AG09319 (cell line): Measurements from ENCODE around the gene C1orf159.
"Not testable (repeated sequence)": the region's sequence is repeated elsewhere in the genome, so short reads cannot be mapped to it uniquely, and the experiment has no call there.

Source experiments
- DNase-seq: peaks from one replicate; pipeline ENCODE4 v3.0.0-alpha.2; 2010; ENCODE audit warnings: low read depth; ENCODE audit errors: extremely low read depth
- CTCF ChIP-seq: IDR thresholded peaks from 2 replicates; pipeline ENCODE4 v1.5.1; 2011; ENCODE audit warnings: low read depth, mild to moderate bottlenecking, inconsistent platforms, low read length, moderate library complexity

The C1orf159 gene

DNA sequence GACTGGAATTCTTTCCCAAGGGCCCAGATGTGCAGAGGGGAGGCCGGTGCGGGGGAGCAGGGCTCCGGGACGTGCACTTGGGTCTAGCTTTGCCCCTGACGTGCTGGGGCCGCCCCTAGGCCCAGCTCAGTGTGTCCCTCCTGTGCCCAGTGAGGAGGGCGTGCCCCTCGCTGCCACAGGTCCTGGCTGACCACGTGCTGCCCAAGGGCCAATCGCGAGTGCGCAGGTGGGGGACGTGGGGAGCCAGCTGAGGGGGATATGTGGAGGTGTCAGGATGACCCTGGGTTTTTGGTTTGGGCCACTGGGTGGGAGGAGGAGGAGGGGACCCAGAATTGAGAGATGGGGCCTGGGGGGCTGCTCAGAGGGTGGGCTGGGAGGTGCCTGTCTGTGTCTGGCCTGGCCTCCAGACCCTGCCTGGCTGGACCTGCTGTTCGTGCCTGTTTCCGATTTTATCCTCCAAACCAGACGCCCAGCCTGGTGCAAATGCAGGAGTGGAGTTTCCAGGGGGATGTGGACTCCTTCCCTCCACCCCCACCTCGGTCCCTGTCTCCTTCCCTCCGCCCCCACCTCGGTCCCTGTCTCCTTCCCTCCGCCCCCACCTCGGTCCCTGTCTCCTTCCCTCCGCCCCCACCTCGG, 35.6 kb downstream of the C1orf159 start:
- no peak for TF ChIP-seq CTCF
- no peak for DNase-seq

DNA sequence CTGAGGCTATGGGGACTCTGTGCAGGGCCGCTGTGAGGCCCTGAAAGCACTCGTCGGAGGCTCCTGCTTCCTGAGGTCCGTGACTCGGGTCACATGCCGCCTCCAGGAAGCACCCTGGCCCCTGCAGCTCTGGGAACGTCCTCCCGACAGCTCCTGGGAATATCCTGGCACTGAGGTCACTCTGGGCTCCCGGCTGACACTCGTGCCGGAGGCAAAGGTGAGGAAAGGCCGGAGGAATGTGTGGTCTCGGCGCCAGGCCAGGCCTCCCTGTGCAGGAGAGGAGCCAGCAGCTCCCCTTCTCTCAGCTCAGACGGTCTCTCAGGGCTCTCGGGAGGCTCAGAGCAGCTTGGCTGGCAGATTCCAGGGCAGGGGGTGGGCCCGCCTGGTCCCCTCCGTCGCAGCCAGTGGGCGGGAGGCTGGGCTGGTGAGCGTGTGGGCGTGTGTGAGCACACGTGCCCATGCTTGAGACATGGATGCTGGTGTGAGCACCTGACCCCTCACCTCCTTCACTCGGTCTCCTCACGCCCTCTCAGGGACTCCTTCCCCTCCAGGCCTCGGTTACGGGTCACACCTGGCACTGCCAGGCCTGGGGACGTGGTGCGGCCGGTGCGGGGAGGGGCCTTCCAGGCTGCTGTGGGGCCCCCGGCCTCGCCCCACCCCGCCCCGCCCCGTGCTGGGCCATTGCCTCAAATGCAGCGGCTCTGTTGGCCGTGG, 36.3 kb downstream of the C1orf159 start:
- DNase-seq, result no peak

GRCh38 chr1:1077396-1077795, 38.5 kb downstream of the C1orf159 start:
- not testable (repeated sequence) for DNase-seq

More for the DNA sequence above, 36.3 kb downstream of the C1orf159 start:
- TF ChIP-seq CTCF, result no peak

DNA sequence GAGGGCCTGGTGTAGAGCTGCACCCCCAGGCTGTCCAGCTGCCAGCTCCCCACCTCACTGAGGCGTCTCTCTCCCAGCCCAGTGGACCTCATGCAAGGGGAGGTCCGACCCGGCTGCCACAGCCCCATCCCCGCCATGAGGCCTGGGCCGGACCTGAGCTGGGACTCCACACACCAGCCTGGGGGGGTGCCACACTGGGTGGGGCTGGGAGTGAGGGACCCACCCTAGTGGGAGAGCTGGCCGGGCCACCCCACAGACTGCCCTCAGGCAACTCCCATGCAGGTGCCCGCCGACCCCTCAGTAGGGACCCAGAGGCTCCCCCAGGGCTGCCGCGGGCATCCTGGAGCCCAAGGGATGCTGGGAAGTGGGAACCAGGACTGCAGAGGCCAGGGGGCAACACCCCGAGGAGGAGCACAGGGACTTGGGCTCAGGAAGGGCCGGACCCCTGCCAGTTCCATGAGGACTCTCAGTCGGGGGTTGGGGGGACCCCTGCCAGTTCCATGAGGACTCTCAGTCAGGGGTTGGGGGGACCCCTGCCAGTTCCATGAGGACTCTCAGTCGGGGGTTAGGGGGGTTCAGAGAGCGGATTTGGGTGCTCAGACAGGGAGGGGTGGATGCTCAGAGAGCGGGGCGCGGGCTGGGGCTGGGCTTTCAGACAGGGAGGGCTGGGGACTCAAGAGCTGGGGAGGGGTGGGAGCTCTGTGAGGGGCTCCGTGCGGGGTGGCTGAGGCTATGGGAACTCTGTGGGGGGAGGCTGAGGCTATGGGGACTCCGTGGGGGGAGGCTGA, 40.5 kb downstream of the C1orf159 start:
- no peak for DNase-seq
- TF ChIP-seq CTCF, result no peak

GRCh38 chr1:1074631-1075147, 41.2 kb downstream of the C1orf159 start:
- no peak for DNase-seq
- TF ChIP-seq CTCF, result no peak

DNA sequence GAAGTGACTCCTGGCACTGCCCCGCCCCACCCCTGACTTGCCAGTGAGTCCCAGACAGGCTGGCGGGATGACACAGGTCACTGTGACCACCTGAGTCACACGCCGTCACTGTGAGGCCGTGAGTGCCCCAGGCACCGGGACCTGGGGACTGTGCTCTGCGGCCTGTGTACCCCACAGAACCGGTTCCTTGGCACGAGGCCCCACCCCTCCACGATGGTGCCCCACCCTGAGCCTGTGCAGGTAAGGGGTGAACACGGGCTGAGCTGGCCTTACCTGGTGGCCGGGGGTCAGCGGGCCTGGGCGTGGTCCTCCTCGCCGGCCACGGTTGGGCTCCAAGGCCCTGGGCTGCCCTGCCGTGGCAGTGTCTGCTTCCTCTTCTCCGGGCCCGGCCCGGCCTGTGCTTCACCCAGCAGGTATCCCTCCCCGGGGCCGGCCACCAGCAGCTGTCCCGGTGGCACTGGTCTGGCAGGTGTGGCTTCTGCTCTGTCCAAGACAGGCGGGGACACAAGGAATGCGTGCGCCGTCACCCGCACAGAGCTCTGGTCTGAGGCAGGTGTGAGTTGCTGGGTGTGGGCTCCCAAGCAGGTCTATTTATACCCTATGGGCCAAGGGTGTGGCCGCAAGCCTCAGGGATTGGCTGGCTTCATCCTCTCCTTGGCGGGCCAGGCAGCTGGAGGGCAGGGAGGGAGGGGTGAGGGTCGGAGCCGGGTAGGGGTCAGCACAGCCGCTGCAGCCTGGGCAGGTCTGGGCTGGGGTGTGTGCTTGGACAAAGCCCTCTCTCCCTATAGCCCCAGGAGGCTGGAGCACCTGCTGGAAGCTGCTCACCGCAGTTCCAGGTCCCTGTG, 41.9 kb downstream of the C1orf159 start, which contains the start of gene RNF223:
RNF223 (minus strand) TSS at position 564 of the 845 bp plus-strand sequence. CDS start 1,740 bp downstream, outside the sequence.
- no peak for DNase-seq
- TF ChIP-seq CTCF, result no peak
